ENCODE measurements around the gene THADA.

Gene THADA

GRCh38 chr2:43595603-43596412, at the start of gene THADA:
TSS of gene THADA (minus strand) at chr2:43596038. CDS start at chr2:43592392, 3,646 bp downstream.
- Histone ChIP-seq H3K27me3 (ENCODE audit: low read length) (no peaks in the 10 kb centered on the region), H4K20me1 (ENCODE audit: low read depth, low read length) (no peaks in the 10 kb centered on the region), H3K4me2 (ENCODE audit: low read depth, low read length, poor library complexity, severe bottlenecking) (peak within 1 kb of the TSS; percentile 91), H3F3A (ENCODE audit: insufficient read depth) (0 out of 2 replicates have a peak, but pooled peaks cover 5% of the 10 kb centered on the region), H2AFZ (ENCODE audit: low read depth, low read length, severe bottlenecking) (peak within 1 kb of the TSS; percentile 85), H3K27ac (ENCODE audit: low read depth, low read length) (peak within 1 kb of the TSS; percentile 56), H3K9me3 (ENCODE audit: insufficient read depth, low read length) (no peaks in the 10 kb centered on the region), H3K9me2 (replicated peaks; ENCODE audit: insufficient read depth, low read length) (no peaks in the 10 kb centered on the region), H3K9ac (ENCODE audit: low read length) (peak within 1 kb of the TSS; percentile 72), H3K36me3 (ENCODE audit: low read length) (peaks cover 7% of the 10 kb centered on the region; the same call in 1 of the 2 replicates), H3K4me3 (ENCODE audit: insufficient read depth, low read length, poor library complexity, severe bottlenecking) (peak within 1 kb of the TSS; percentile 66), H3K79me2 (ENCODE audit: insufficient read depth, low read length) (peaks cover 23% of the 10 kb centered on the region)
- TF ChIP-seq EZH2phosphoT487 (conservative IDR thresholded peaks at IDR 0.05; ENCODE audit: low read length) (no peak), CTCF (IDR thresholded peaks at IDR 0.05; ENCODE audit: insufficient read depth, low read length, poor library complexity, severe bottlenecking) (no peak)

- Histone ChIP-seq H3K9me2 (replicated peaks; ENCODE audit: insufficient read depth, low read length) (no peaks in the 10 kb centered on the region), H3K36me3 (ENCODE audit: low read length) (no peaks in the 10 kb centered on the region), H3K27me3 (ENCODE audit: low read length) (no peaks in the 10 kb centered on the region), H3K9ac (ENCODE audit: low read length) (no peak overlapping the region), H3K4me3 (ENCODE audit: insufficient read depth, low read length, poor library complexity, severe bottlenecking) (no peak overlapping the region), H2AFZ (ENCODE audit: low read depth, low read length, severe bottlenecking) (no peak overlapping the region), H3K9me3 (ENCODE audit: insufficient read depth, low read length) (peaks cover 4% of the 10 kb centered on the region; the same call in 1 of the 2 replicates), H3K27ac (ENCODE audit: low read depth, low read length) (no peak overlapping the region), H3K4me2 (ENCODE audit: low read depth, low read length, poor library complexity, severe bottlenecking) (no peak overlapping the region), H3F3A (ENCODE audit: insufficient read depth) (no peaks in the 10 kb centered on the region), H3K79me2 (ENCODE audit: insufficient read depth, low read length) (no peaks in the 10 kb centered on the region), H4K20me1 (ENCODE audit: low read depth, low read length) (no peaks in the 10 kb centered on the region)
- TF ChIP-seq EZH2phosphoT487 (conservative IDR thresholded peaks at IDR 0.05; ENCODE audit: low read length) = no peak
- no peak for TF ChIP-seq CTCF (IDR thresholded peaks at IDR 0.05; ENCODE audit: insufficient read depth, low read length, poor library complexity, severe bottlenecking)
Measured at GRCh38 chr2:43643680-43644079, 47.8 kb upstream of the THADA start.

GRCh38 chr2:43642363-43642762, 46.5 kb upstream of the THADA start:
- Histone ChIP-seq H3K27me3 (ENCODE audit: low read length) (no peaks in the 10 kb centered on the region), H4K20me1 (ENCODE audit: low read depth, low read length) (no peaks in the 10 kb centered on the region), H3K4me3 (ENCODE audit: insufficient read depth, low read length, poor library complexity, severe bottlenecking) (no peak overlapping the region), H3F3A (ENCODE audit: insufficient read depth) (no peaks in the 10 kb centered on the region), H3K9ac (ENCODE audit: low read length) (no peak overlapping the region), H3K9me2 (replicated peaks; ENCODE audit: insufficient read depth, low read length) (no peaks in the 10 kb centered on the region), H3K9me3 (ENCODE audit: insufficient read depth, low read length) (peaks cover 4% of the 10 kb centered on the region; the same call in 1 of the 2 replicates), H3K36me3 (ENCODE audit: low read length) (no peaks in the 10 kb centered on the region), H3K27ac (ENCODE audit: low read depth, low read length) (no peak overlapping the region), H2AFZ (ENCODE audit: low read depth, low read length, severe bottlenecking) (no peak overlapping the region), H3K4me2 (ENCODE audit: low read depth, low read length, poor library complexity, severe bottlenecking) (no peak overlapping the region), H3K79me2 (ENCODE audit: insufficient read depth, low read length) (no peaks in the 10 kb centered on the region)
- TF ChIP-seq CTCF (IDR thresholded peaks at IDR 0.05; ENCODE audit: insufficient read depth, low read length, poor library complexity, severe bottlenecking) (no peak), EZH2phosphoT487 (conservative IDR thresholded peaks at IDR 0.05; ENCODE audit: low read length) (no peak)
